ENCODE results near the gene LIMCH1.
"Not testable (repeated sequence)": the region's sequence is repeated elsewhere in the genome, so short reads cannot be mapped to it uniquely, and the experiment has no call there.

Gene LIMCH1

GRCh38 chr4:41611881-41612871 lies 74.2 kb downstream of the LIMCH1 start:
- no peak for DNase-seq

GRCh38 chr4:41613386-41613785 lies 75.4 kb downstream of the LIMCH1 start:
- DNase-seq: no peak

- no peak for DNase-seq
These were observed 75.9 kb downstream of the LIMCH1 start for GRCh38 chr4:41613821-41614220.

GRCh38 chr4:41614519-41614918 lies 76.6 kb downstream of the LIMCH1 start:
- no peak for DNase-seq

GRCh38 chr4:41619161-41619560 lies 81.2 kb downstream of the LIMCH1 start:
- no peak for DNase-seq

DNA sequence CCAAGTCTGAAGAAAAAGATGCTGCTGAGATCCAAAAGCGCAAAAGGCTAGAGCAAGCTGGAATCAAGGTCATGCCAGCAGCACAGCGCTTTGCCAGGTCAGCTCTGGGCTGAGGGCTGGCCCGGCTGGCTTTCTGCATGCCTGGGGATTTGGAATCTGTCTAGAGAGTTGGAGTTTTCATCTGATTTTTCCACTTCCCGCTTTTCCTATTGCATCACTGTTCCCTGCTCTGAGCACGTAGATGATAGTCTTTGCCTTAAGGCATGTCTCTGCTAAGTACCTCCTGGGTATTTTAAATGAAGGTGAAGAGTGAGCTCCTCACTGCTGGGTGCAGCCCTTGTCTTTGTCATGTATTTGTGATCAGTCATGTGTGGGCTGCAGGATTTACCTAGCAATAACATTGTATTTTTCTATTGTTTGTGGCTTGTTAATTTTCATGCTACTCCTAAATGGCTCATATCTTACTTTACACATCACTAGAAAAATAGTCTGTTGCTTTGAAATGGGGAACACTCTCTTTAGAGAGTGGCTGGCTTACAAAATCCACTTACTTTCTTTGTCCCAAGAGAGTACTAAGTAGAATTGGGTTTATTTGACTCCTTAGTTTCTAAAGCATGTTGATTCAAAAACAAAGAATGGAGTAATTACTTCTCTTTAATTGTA lies 82.8 kb downstream of the LIMCH1 start:
- DNase-seq: no peak

- no peak for DNase-seq
These were observed 84.8 kb downstream of the LIMCH1 start for GRCh38 chr4:41622787-41623186.

GRCh38 chr4:41624765-41625164 lies 86.8 kb downstream of the LIMCH1 start:
- no peak for DNase-seq

- DNase-seq: no peak
These were observed 87.6 kb downstream of the LIMCH1 start for GRCh38 chr4:41625531-41625930.

DNA sequence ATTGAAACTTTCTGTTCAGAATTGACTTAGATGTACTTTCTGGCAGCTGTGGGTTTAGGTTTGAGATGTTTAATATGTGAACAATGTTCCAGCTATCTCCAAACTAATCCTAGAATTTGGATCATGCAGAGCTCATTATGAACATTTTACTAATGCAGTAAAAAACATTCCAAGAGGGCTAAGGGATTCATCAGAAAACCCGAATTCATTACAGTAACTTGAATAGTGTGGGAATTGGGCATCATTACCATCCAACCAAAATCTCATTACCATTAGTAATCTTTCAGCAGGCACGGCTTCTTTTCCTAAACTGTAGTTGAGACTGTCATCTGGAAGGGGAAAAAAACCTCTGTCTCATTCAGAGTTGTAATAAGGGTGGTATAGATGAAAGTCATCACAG lies 91.0 kb downstream of the LIMCH1 start:
- DNase-seq: no peak

DNA sequence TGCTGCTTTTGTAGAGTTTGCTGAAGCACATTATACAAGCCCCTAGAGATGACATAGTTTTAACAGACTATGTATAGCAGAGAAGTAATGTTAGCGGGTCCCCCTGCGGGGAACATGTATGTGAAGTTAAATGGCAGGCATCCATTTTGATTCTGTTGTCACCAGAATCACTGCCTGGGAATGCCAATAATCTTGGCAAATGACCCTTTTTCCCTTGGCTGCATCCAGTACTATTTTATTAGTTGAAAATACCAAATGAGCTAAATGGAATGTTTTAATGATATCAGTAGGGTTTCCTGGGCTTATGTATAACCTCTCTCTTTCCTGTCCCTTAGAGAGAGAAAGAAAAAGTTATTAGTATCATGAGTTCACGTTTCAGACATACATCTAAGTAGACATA lies 93.6 kb downstream of the LIMCH1 start:
- no peak for DNase-seq

GRCh38 chr4:41632481-41633073 lies 94.6 kb downstream of the LIMCH1 start:
- no peak for DNase-seq

GRCh38 chr4:41633321-41633720 lies 95.4 kb downstream of the LIMCH1 start:
- DNase-seq: no peak

DNA sequence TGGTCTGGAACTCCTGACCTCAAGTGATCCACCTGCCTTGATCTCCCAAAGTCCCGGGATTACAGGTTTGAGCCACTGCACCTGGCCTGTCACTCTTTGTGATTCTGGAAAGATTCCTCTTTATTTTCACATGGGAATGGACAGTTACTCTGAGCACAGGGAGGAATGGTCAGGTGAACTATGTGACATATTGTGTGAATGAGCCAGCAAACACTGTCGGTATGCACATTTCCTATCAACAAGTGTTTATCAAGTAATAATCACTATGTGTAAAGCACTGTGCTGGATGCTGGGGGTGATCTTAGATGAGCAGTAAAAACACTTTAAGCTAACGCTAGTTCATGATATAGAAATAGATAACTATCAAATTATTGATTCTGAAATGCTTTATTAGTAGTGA lies 97.5 kb downstream of the LIMCH1 start:
- no peak for DNase-seq

- DNase-seq: no peak
These were observed 100.2 kb downstream of the LIMCH1 start for GRCh38 chr4:41638203-41638602.

DNA sequence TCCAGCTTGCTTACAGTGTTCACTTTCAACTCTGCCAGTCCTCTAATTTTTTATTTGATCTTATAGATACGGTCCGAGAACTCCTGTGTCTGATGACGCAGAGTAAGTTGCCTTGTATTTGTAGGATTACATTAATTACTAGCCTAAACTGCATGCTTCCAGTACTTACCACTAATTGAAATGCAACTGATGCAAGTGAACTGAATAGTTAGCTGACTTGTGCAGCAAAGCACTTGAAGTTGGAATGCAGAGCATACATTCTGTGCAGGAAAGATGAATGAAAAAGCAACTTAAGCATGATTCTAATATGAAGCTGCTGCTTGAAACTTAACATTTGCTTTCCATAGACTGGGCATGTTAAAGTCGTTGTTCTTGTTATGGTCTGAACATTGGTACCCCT lies 100.9 kb downstream of the LIMCH1 start:
- no peak for DNase-seq

DNA sequence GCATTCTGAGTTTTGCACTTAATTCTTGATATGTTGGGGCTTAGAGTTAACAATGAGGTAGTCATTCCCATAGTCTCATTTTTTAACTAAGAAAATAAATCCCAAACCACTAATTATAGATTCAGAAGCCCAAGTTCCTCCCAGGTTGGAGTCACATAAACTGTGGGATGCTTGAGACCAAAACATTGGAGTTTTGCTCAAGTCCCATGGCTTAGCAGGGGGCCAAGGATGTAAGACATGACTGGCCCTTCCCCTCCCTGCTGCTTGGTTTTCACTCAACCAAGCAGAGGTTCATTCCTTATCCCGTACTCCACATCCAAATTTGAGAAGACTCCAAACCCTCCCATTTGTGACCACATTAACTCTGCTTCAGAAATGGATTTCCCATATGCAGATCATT lies 101.3 kb downstream of the LIMCH1 start:
- no peak for DNase-seq

DNA sequence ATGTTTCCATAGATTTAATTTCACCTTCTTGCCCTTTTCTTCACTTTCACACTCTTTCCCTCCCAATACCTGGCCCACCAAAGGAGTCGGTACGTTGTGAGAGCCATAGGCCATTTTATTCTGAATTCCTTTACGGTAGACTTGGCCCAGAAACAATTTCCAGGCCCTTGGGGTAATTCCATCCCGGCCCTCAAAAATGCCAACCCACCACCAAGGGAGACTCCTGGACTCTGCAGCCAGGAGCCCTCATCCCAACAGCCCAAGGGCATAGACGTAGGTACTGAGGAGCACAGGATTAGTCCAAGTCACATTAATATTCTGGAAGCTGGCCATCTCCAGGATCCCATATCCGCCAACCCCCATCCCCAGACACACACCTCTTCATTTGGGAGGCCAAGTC lies 102.9 kb downstream of the LIMCH1 start:
- DNase-seq: no peak

GRCh38 chr4:41642746-41643145 lies 104.8 kb downstream of the LIMCH1 start:
- DNase-seq: not testable (repeated sequence)

GRCh38 chr4:41643331-41643730 lies 105.4 kb downstream of the LIMCH1 start:
- DNase-seq: no peak

- DNase-seq: no peak
These were observed 106.4 kb downstream of the LIMCH1 start for GRCh38 chr4:41644288-41644914.

- DNase-seq: no peak
These were observed 106.9 kb downstream of the LIMCH1 start for GRCh38 chr4:41644915-41645295.

- no peak for DNase-seq
These were observed 107.9 kb downstream of the LIMCH1 start for GRCh38 chr4:41645728-41646390.

Measured in activated gamma-delta T cell (primary cell).